ENCODE measurements around the gene SCAF4. TPM values are rescaled to one million over a fixed set of nuclear protein-coding genes. Genes with fewer than 3 reads are reported as not detected.
A peak's percentile ranks its signal among the peaks of the same experiment; 100 is the strongest.

The SCAF4 gene
- total and polyA plus RNA-seq, 10 of the 15 experiments (the other 5 are each of a cell fraction or from before 2014, with no cell fraction given), result 4.3 to 49.3 (median 16.0) TPM

DNA sequence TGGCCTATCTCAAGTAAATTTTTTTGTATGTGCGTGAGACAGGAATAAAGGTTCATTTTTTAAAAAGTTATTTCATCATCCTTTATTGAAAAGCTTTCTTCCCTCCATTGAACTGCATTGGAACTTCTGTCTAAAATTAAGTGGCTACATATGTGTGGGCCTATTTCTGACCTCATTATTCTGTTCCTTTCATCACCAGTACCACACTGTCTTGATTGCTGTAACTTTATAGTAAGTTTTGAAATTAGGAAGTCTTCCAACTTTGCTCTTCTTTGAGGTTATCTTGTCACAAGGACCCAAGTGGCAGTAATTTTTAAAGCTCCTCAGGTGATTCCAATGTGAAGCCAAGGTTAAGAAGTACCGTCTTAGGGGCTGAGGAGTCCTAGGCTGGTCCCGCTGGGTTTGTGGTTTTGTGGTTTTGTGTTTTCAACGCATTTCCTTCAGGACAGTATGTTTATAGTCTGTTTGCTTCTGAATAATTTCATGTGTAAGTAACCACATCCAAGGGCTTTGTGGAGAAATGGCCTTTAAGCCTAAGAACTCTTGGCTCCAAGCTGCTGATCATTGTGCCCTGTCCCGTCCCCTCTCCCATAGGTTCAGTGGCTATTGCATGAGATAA is 12.4 kb upstream of the SCAF4 start:
- Histone ChIP-seq H3K27ac (ENCODE audit: control insufficient read depth, insufficient read depth) (no peak overlapping the region), H3K9ac (ENCODE audit: control insufficient read depth, insufficient read depth, low read length) (no peak overlapping the region), H3K79me2 (ENCODE audit: control insufficient read depth, insufficient read depth, low read length) (no peaks in the 10 kb centered on the region), H3K4me1 (ENCODE audit: control insufficient read depth, insufficient read depth, low read length) (no peaks in the 10 kb centered on the region), H2AFZ (ENCODE audit: control insufficient read depth, low read depth, low read length) (no peak overlapping the region), H3K36me3 (ENCODE audit: control insufficient read depth in 2 of 2, insufficient read depth in 2 of 2, low read length in 1 of 2) (no peaks in the 10 kb centered on the region), H3K4me3 (no peak overlapping the region), H4K20me1 (ENCODE audit: control insufficient read depth, insufficient read depth) (no peaks in the 10 kb centered on the region), H3K9me3 (replicated peaks; ENCODE audit: control insufficient read depth, insufficient read depth, low read length) (no peaks in the 10 kb centered on the region; the same call in none of the 3 replicates), H3K27me3 (replicated peaks in 1 of 2; ENCODE audit: control insufficient read depth in 2 of 2, insufficient read depth in 2 of 2, low read length in 1 of 2) (no peaks in the 10 kb centered on the region), H3K4me2 (ENCODE audit: control insufficient read depth, insufficient read depth) (no peak overlapping the region)
- ATAC-seq, result no peak
- ChIA-PET CTCF (interaction anchor here (0.6 kb wide), 1 partner anchor 38 kb away, joined by 3 read pairs; no protein-coding TSS in a partner anchor), SMC1A (ENCODE audit: uncharacterized antibody, unreplicated experiment) (interaction anchor here (1.9 kb wide), 1 partner anchor 28 kb away, joined by 4 read pairs; no protein-coding TSS in a partner anchor), RAD21 (ENCODE audit: unreplicated experiment) (no interaction called here), POLR2A (no interaction called here)
- no peak for DNase-seq (ENCODE audit: low read depth, low spot score)
- TF ChIP-seq SUPT20H (IDR thresholded peaks at IDR 0.05; ENCODE audit: borderline replicate concordance, control insufficient read depth, low read depth, low read length) (no peak), ZZZ3 (IDR thresholded peaks at IDR 0.05; ENCODE audit: control insufficient read depth, insufficient read length, low read depth) (no peak), RUNX3 (IDR thresholded peaks at IDR 0.05; ENCODE audit: low read length) (0 out of 2 replicates have a peak, but pooled peaks have one; percentile 8)
- 27% methylated on average over 5 of the region's 5 CpGs for WGBS (ENCODE audit: insufficient coverage, insufficient replicate concordance, low lambda C conversion rate, missing lambda C conversion rate)
- no peak for FAIRE-seq
- no TSS peak for BruUV-seq (replicated peaks)
- in situ Hi-C loops (cut with MboI) (no loop called here), intact Hi-C loops (cut with micrococcal nuclease; ENCODE audit: unreplicated experiment) (no loop called here)

DNA sequence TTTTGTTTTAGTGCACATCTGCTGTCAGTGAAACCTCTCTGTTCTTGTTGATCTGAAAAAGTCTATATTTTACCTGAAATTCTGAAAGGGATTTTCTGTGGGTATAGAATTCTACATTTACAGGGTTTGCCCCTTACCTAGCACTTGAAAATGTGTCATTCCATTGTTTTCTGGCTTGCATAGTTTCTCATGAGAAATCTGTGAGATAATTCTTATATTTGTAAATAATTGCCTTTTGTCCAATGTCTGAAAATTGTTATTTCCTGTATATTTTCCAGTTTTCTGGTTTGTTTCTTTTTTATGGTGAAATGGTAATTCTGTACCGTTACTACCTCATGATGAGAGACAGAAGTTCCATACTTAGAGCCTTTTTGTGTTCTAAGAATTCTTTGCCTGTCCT is 11.8 kb upstream of the SCAF4 start:
- ChIA-PET POLR2A (no interaction called here), SMC1A (ENCODE audit: uncharacterized antibody, unreplicated experiment) (interaction anchor here (1.9 kb wide), 1 partner anchor 28 kb away, joined by 4 read pairs; no protein-coding TSS in a partner anchor), RAD21 (ENCODE audit: unreplicated experiment) (no interaction called here), CTCF (interaction anchor here (0.6 kb wide), 1 partner anchor 39 kb away, joined by 3 read pairs; no protein-coding TSS in a partner anchor)
- TF ChIP-seq SMAD1 (IDR thresholded peaks at IDR 0.05; ENCODE audit: low read depth, partially characterized antibody) (no peak), TARDBP (IDR thresholded peaks at IDR 0.05; ENCODE audit: borderline replicate concordance) (no peak), CBX5 (IDR thresholded peaks at IDR 0.05; ENCODE audit: low read depth) (0 out of 2 replicates have a peak, but pooled peaks have one; percentile 21)
- TF ChIP-seq, protein P1, sequence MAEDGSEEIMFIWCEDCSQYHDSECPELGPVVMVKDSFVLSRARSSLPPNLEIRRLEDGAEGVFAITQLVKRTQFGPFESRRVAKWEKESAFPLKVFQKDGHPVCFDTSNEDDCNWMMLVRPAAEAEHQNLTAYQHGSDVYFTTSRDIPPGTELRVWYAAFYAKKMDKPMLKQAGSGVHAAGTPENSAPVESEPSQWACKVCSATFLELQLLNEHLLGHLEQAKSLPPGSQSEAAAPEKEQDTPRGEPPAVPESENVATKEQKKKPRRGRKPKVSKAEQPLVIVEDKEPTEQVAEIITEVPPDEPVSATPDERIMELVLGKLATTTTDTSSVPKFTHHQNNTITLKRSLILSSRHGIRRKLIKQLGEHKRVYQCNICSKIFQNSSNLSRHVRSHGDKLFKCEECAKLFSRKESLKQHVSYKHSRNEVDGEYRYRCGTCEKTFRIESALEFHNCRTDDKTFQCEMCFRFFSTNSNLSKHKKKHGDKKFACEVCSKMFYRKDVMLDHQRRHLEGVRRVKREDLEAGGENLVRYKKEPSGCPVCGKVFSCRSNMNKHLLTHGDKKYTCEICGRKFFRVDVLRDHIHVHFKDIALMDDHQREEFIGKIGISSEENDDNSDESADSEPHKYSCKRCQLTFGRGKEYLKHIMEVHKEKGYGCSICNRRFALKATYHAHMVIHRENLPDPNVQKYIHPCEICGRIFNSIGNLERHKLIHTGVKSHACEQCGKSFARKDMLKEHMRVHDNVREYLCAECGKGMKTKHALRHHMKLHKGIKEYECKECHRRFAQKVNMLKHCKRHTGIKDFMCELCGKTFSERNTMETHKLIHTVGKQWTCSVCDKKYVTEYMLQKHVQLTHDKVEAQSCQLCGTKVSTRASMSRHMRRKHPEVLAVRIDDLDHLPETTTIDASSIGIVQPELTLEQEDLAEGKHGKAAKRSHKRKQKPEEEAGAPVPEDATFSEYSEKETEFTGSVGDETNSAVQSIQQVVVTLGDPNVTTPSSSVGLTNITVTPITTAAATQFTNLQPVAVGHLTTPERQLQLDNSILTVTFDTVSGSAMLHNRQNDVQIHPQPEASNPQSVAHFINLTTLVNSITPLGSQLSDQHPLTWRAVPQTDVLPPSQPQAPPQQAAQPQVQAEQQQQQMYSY (CRISPR knock-in tag; IDR thresholded peaks at IDR 0.05), result no peak
- TF ChIP-seq, protein P2, sequence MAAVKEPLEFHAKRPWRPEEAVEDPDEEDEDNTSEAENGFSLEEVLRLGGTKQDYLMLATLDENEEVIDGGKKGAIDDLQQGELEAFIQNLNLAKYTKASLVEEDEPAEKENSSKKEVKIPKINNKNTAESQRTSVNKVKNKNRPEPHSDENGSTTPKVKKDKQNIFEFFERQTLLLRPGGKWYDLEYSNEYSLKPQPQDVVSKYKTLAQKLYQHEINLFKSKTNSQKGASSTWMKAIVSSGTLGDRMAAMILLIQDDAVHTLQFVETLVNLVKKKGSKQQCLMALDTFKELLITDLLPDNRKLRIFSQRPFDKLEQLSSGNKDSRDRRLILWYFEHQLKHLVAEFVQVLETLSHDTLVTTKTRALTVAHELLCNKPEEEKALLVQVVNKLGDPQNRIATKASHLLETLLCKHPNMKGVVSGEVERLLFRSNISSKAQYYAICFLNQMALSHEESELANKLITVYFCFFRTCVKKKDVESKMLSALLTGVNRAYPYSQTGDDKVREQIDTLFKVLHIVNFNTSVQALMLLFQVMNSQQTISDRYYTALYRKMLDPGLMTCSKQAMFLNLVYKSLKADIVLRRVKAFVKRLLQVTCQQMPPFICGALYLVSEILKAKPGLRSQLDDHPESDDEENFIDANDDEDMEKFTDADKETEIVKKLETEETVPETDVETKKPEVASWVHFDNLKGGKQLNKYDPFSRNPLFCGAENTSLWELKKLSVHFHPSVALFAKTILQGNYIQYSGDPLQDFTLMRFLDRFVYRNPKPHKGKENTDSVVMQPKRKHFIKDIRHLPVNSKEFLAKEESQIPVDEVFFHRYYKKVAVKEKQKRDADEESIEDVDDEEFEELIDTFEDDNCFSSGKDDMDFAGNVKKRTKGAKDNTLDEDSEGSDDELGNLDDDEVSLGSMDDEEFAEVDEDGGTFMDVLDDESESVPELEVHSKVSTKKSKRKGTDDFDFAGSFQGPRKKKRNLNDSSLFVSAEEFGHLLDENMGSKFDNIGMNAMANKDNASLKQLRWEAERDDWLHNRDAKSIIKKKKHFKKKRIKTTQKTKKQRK (IDR thresholded peaks at IDR 0.05; ENCODE audit: low read depth, low read length), result no peak
- ATAC-seq (no peak), FAIRE-seq (no peak), DNase-seq (ENCODE audit: low read depth, low spot score) (no peak)
- Histone ChIP-seq H2AFZ (ENCODE audit: control insufficient read depth, low read depth, low read length) (no peak overlapping the region), H3K79me2 (ENCODE audit: control insufficient read depth, insufficient read depth, low read length) (no peaks in the 10 kb centered on the region), H3K4me3 (no peak overlapping the region), H3K9me3 (replicated peaks; ENCODE audit: control insufficient read depth, insufficient read depth, low read length) (no peaks in the 10 kb centered on the region; the same call in none of the 3 replicates), H3K4me2 (ENCODE audit: control insufficient read depth, insufficient read depth) (no peak overlapping the region), H3K9ac (ENCODE audit: control insufficient read depth, insufficient read depth, low read length) (no peak overlapping the region), H4K20me1 (ENCODE audit: control insufficient read depth, insufficient read depth) (no peaks in the 10 kb centered on the region), H3K27ac (ENCODE audit: control insufficient read depth, insufficient read depth) (no peak overlapping the region), H3K36me3 (ENCODE audit: control insufficient read depth in 2 of 2, insufficient read depth in 2 of 2, low read length in 1 of 2) (no peaks in the 10 kb centered on the region), H3K27me3 (replicated peaks in 1 of 2; ENCODE audit: control insufficient read depth in 2 of 2, insufficient read depth in 2 of 2, low read length in 1 of 2) (no peaks in the 10 kb centered on the region), H3K4me1 (ENCODE audit: control insufficient read depth, insufficient read depth, low read length) (no peaks in the 10 kb centered on the region)
- intact Hi-C loops (cut with micrococcal nuclease; ENCODE audit: unreplicated experiment), result no loop called here
- BruUV-seq (replicated peaks), result no TSS peak
- whole genome bisulfite sequencing (ENCODE audit: insufficient coverage, insufficient replicate concordance, low lambda C conversion rate, missing lambda C conversion rate), result 44% methylated on average over 1 of the region's 1 CpG
- in situ Hi-C loops (cut with MboI), result no loop called here
